GM12878 (cell line): Measurements from ENCODE around the gene MEG3.

Source experiments
- CBFB ChIP-seq: IDR thresholded peaks from 2 replicates; pipeline ENCODE4 v1.6.1; 2016; ENCODE audit warnings: antibody characterized with exemption, low read depth
- CREB1 ChIP-seq: IDR thresholded peaks from 2 replicates; pipeline ENCODE4 v1.6.1; 2012; ENCODE audit warnings: low read depth, mild to moderate bottlenecking, inconsistent platforms
- EP300 ChIP-seq, 2 experiments: fragments of 150-350 bp in 1 of 2; IDR thresholded peaks; 2 replicates each; pipeline ENCODE4 v1.6.1; 2011 to 2012; ENCODE audit warnings: low read depth in 2 of 2, low read length in 2 of 2, borderline replicate concordance in 1 of 2, improper control_type of control experiment in 1 of 2, inconsistent platforms in 1 of 2; ENCODE audit not compliant: control insufficient read depth in 1 of 2
- FOXM1 ChIP-seq: IDR thresholded peaks from 2 replicates; pipeline ENCODE4 v1.6.1; 2012; ENCODE audit warnings: low read depth, mild to moderate bottlenecking, inconsistent platforms, low read length, moderate library complexity
- GABPA ChIP-seq: IDR thresholded peaks from 2 replicates; pipeline ENCODE4 v1.6.1; 2014; ENCODE audit warnings: antibody characterized with exemption, low read depth, mild to moderate bottlenecking, inconsistent platforms
- JUNB ChIP-seq: IDR thresholded peaks from 2 replicates; pipeline ENCODE4 v1.6.1; 2016; ENCODE audit warnings: antibody characterized with exemption, mild to moderate bottlenecking
- JUND ChIP-seq: IDR thresholded peaks from 2 replicates; pipeline ENCODE4 v1.6.1; 2012; ENCODE audit warnings: low read depth, mild to moderate bottlenecking, low read length, improper control_type of control experiment, moderate library complexity
- MAX ChIP-seq: IDR thresholded peaks from 2 replicates; pipeline ENCODE4 v1.6.1; 2012; ENCODE audit warnings: low read depth, low read length, improper control_type of control experiment
- MEF2A ChIP-seq: IDR thresholded peaks from 2 replicates; pipeline ENCODE4 v1.6.1; 2011; ENCODE audit warnings: low read depth, mild to moderate bottlenecking, low read length, moderate library complexity; ENCODE audit not compliant: insufficient read depth
- NRF1 ChIP-seq: conservative IDR thresholded peaks from 2 replicates; pipeline ENCODE4 v1.6.1; 2011; ENCODE audit warnings: mild to moderate bottlenecking, low read depth, low read length, improper control_type of control experiment
- POLR2A ChIP-seq: IDR thresholded peaks from 2 replicates; pipeline ENCODE4 v1.6.1; 2011; ENCODE audit warnings: low read depth, mild to moderate bottlenecking, low read length
- RAD21 ChIP-seq: IDR thresholded peaks from 2 replicates; pipeline ENCODE4 v1.6.1; 2011; ENCODE audit warnings: mild to moderate bottlenecking, low read depth, low read length, moderate library complexity; ENCODE audit not compliant: insufficient read depth
- RB1 ChIP-seq: fragments of 450-650 bp; formaldehyde crosslinking; IDR thresholded peaks from 2 replicates; pipeline ENCODE4 v1.6.1; 2017; ENCODE audit warnings: mild to moderate bottlenecking, borderline replicate concordance
- ZZZ3 ChIP-seq: IDR thresholded peaks from 2 replicates; pipeline ENCODE4 v1.6.1; 2011; ENCODE audit warnings: low read depth; ENCODE audit not compliant: control insufficient read depth, insufficient read length

DNA sequence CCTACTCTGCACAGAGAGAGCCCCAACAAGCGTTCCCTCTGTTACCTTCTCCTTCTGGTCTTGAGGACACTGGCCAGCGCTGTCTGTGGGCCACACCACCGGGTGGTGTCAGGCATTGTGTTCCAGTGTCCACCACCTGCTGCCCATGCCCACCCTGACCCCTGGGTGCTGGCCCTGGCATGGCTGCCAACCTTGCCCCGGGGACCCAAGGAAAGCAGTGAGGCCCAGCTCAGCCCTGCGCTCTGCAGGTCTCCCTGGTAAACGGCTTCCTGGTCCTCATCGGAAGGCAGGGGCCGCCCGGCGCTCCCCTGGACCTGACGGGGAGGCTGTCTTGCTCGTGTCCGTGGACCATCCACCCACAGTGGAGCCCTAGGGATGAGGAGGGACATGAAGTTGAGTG lies 21.8 kb upstream of the MEG3 start:
- TF ChIP-seq JUNB (no peak), MEF2A (no peak), MAX (no peak), GABPA (no peak), CREB1 (no peak), CBFB (no peak), JUND (no peak), FOXM1 (no peak), NRF1 (no peak), EP300 (IDR thresholded peaks at IDR 0.05; ENCODE audit: borderline replicate concordance in 1 of 2, control insufficient read depth in 1 of 2, low read depth in 2 of 2, low read length in 2 of 2) (no peak), POLR2A (no peak), RAD21 (no peak), RB1 (no peak), ZZZ3 (no peak)
